Left lung (tissue), 10 donors: ENCODE measurements around the gene ARMH3. TPM values are rescaled to one million over a fixed set of nuclear protein-coding genes. Genes with fewer than 3 reads are reported as not detected.

Experiments
- ATAC-seq: fragments of 200-7000 bp; cut with Tn5 transposase; one replicate; pipeline ENCODE4 v1.9.1; 2020; ENCODE audit warnings: moderate library complexity
- DNase-seq, 4 donors: peaks; one replicate each; pipeline ENCODE4 v3.0.0-alpha.2; 2013 to 2020
- H3K27ac ChIP-seq, 2 donors: fragments of 200-600 bp; sonication (generic) in 1 of 2; one replicate each; pipeline versions ENCODE4 v1.5.0 to v1.8.0; 2020 to 2021
- H3K27me3 ChIP-seq, 2 donors: fragments of 200-600 bp; sonication (generic) in 1 of 2; one replicate each; pipeline versions ENCODE4 v1.5.0 to v1.8.0; 2020 to 2021
- H3K36me3 ChIP-seq, 2 donors: fragments of 200-600 bp; sonication (generic) in 1 of 2; one replicate each; pipeline versions ENCODE4 v1.5.0 to v1.8.0; 2020 to 2021
- H3K4me1 ChIP-seq, 2 donors: fragments of 200-600 bp; one replicate each; pipeline ENCODE4 v1.8.0; 2021
- H3K4me3 ChIP-seq, 2 donors: fragments of 200-600 bp; sonication (generic) in 1 of 2; one replicate each; pipeline versions ENCODE4 v1.5.0 to v1.8.0; 2020 to 2021; ENCODE audit warnings: mild to moderate bottlenecking in 1 of 2
- H3K9me3 ChIP-seq, 2 donors: fragments of 200-600 bp; sonication (generic) in 1 of 2; one replicate each; pipeline versions ENCODE4 v1.5.0 to v1.8.0; 2020 to 2021
- CTCF ChIP-seq, 2 donors: fragments of 200-600 bp; sonication (generic) in 1 of 2; IDR thresholded peaks; one replicate each; pipeline versions ENCODE4 v1.5.0 to v1.8.0; 2021; ENCODE audit warnings: antibody characterized with exemption in 2 of 2
- intact Hi-C, 2 donors: fragments of 100-400 bp; cut with DNase I; formaldehyde crosslinking; loops; one replicate each; pipeline versions ENCODE4 v1.11.2 to v1.14.2; 2022
- polyA plus RNA-seq, 6 donors: library from polyadenylated mRNA; unstranded; fragments of 120-200 nt; gene quantifications; one replicate each; pipeline ENCODE4 v1.2.1, GENCODE V29; 2013; ENCODE audit not compliant: insufficient read length in 6 of 6
- total RNA-seq, 2 donors: library from RNA; stranded (reverse); fragmentation: NEBNext Ultra II Directional; extraction: Animal tissue kit (Norgen Biotek cat#: 25700); gene quantifications; one replicate each; pipeline ENCODE4 v1.2.1, GENCODE V29; 2021
- donor health status: DM: no; HTN: yes; CAD: no.
- donor health status: DM: no; HTN: no; CAD: no.

ARMH3 gene
- total and polyA plus RNA-seq, 8 donors, result 19.4 to 26.2 (median 23.4) TPM

DNA sequence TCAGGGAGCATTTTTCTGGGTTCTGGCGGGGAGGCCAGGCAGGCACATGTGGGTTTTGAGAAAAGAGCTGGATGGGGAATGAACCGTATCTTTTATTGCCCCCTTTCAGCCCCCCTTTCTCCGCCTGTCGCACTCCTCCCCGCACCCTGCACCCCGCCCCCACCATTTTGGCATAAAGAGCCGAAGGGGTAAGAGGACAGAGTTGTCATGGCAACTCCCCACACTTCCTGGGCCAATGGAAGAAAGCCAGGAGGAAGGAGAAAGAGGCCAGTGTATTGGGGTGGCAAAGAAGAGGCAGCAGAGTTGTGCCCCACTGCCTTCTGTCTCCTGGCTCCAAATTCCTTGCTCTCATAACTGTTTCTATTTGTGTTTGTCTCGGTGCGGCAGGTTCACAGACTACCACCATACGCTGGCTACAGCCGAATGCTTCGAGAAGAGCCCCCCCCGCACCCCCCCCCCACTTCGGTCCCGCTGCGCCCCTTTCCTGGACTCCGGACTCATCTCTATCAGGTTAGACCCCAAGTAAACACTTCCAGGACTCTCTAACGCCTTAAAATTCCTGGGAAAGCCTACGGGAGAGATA is 215.8 kb downstream of the ARMH3 start:
- Histone ChIP-seq H3K4me3 (peak overlapping the region in 1 of 2 donors; percentile 38), H3K4me1 (peaks cover 7 to 47% of the 10 kb centered on the region in 2 donors), H3K27ac (no peak overlapping the region), H3K27me3 (peaks cover 0 to 6% of the 10 kb centered on the region in 2 donors), H3K9me3 (no peaks in the 10 kb centered on the region), H3K36me3 (no peaks in the 10 kb centered on the region)
- intact Hi-C loops, result loop anchor here in 1 of 2 donors (10.0 kb wide), 1 partner anchor 175 kb away; no protein-coding TSS in a partner anchor
- no peak for TF ChIP-seq CTCF (IDR thresholded peaks at IDR 0.05)
- DNase-seq, result no peak
- peak; percentile 2 for ATAC-seq

DNA sequence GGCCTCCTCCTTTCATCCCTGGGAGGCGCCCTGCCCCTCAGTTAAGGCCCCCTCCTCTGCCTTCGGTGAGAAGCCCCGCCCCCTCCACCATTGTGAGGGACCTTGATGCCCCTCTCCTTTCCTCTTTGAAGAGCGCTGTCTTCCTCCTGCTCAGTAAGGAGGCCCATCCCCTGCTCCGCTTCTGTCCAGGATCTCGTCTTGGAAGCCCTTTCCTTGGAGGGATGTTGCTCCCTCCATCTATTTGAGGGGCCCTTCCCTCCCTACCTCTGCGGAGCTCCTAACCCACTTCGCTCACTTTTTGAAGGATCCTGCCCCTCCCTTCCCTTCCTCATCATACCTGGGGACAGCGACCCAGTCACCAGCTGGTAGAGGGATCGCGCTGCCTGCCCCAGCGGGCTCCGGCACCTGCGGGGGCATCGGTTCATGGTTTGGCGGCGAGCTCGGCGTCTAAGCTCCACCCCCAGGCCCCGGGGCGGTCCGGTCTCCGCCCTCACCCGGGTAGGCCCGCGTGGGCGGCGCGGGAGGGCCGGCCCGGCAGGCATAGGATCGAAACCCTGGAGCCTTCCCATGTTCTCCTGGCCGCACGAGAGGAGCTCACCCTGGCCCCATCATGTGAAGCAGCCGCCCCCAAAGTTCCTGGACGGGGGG is 216.4 kb downstream of the ARMH3 start:
- intact Hi-C loops, result loop anchor here in 1 of 2 donors (10.0 kb wide), 2 partner anchors 175 to 235 kb away; no protein-coding TSS in a partner anchor
- no peaks in the 10 kb centered on the region for H3K9me3 ChIP-seq
- no peak overlapping the region for H3K27ac ChIP-seq

GRCh38 chr10:101839002-101839401 is 217.0 kb downstream of the ARMH3 start:
- no peak for DNase-seq
- H3K27ac ChIP-seq, result no peak overlapping the region
- H3K9me3 ChIP-seq, result no peaks in the 10 kb centered on the region
- H3K27me3 ChIP-seq, result peaks cover 0 to 6% of the 10 kb centered on the region in 2 donors
- peaks cover 7 to 53% of the 10 kb centered on the region in 2 donors for H3K4me1 ChIP-seq
- ATAC-seq, result no peak
- intact Hi-C loops, result loop anchor here in 1 of 2 donors (10.0 kb wide), 1 partner anchor 236 kb away; no protein-coding TSS in a partner anchor
- no peak overlapping the region for H3K4me3 ChIP-seq
- no peaks in the 10 kb centered on the region for H3K36me3 ChIP-seq
- no peak for TF ChIP-seq CTCF (IDR thresholded peaks at IDR 0.05)

More for the DNA sequence above, 216.4 kb downstream of the ARMH3 start:
- TF ChIP-seq CTCF (IDR thresholded peaks at IDR 0.05), result no peak
- ATAC-seq, result peak; percentile 66
- Histone ChIP-seq H3K4me3 (peak overlapping the region in 1 of 2 donors; percentile 38), H3K4me1 (peaks cover 7 to 53% of the 10 kb centered on the region in 2 donors), H3K27me3 (peaks cover 0 to 6% of the 10 kb centered on the region in 2 donors), H3K36me3 (no peaks in the 10 kb centered on the region)
- peak in 1 of 4 donors; percentile 94 for DNase-seq

GRCh38 chr10:101838416-101838970 is 217.5 kb downstream of the ARMH3 start:
- H3K27me3 ChIP-seq, result peaks cover 0 to 6% of the 10 kb centered on the region in 2 donors
- no peak for TF ChIP-seq CTCF (IDR thresholded peaks at IDR 0.05)
- no peak overlapping the region for H3K27ac ChIP-seq
- H3K9me3 ChIP-seq, result no peaks in the 10 kb centered on the region
- no peak overlapping the region for H3K4me3 ChIP-seq
- intact Hi-C loops, result loop anchor here in 1 of 2 donors (10.0 kb wide), 1 partner anchor 236 kb away; no protein-coding TSS in a partner anchor
- DNase-seq (no peak), ATAC-seq (no peak)
- H3K4me1 ChIP-seq, result peaks cover 7 to 50% of the 10 kb centered on the region in 2 donors
- no peaks in the 10 kb centered on the region for H3K36me3 ChIP-seq

- no peak for DNase-seq
- no peaks in the 10 kb centered on the region for H3K36me3 ChIP-seq
- no peaks in the 10 kb centered on the region for H3K9me3 ChIP-seq
- no peak for TF ChIP-seq CTCF (IDR thresholded peaks at IDR 0.05)
- intact Hi-C loops, result loop anchor here in 1 of 2 donors (10.0 kb wide), 1 partner anchor 237 kb away; no protein-coding TSS in a partner anchor
- peaks cover 0 to 6% of the 10 kb centered on the region in 2 donors for H3K27me3 ChIP-seq
- no peak overlapping the region for H3K27ac ChIP-seq
- ATAC-seq, result no peak
- no peak overlapping the region for H3K4me3 ChIP-seq
- H3K4me1 ChIP-seq, result peaks cover 7 to 50% of the 10 kb centered on the region in 2 donors
Measured at GRCh38 chr10:101837748-101838147, 218.2 kb downstream of the ARMH3 start.
